ENCODE measurements around the gene PARP6. TPM values are rescaled to one million over a fixed set of nuclear protein-coding genes. Genes with fewer than 3 reads are reported as not detected.

Gene PARP6
- total and polyA plus RNA-seq, 4 donors, result 33.7 to 73.9 (median 59.9) TPM

- H3K27ac ChIP-seq (ENCODE audit: low read depth in 1 of 2, low read length in 1 of 2), result peak overlapping the region; percentile 92 to 97
- TF ChIP-seq, protein P1, sequence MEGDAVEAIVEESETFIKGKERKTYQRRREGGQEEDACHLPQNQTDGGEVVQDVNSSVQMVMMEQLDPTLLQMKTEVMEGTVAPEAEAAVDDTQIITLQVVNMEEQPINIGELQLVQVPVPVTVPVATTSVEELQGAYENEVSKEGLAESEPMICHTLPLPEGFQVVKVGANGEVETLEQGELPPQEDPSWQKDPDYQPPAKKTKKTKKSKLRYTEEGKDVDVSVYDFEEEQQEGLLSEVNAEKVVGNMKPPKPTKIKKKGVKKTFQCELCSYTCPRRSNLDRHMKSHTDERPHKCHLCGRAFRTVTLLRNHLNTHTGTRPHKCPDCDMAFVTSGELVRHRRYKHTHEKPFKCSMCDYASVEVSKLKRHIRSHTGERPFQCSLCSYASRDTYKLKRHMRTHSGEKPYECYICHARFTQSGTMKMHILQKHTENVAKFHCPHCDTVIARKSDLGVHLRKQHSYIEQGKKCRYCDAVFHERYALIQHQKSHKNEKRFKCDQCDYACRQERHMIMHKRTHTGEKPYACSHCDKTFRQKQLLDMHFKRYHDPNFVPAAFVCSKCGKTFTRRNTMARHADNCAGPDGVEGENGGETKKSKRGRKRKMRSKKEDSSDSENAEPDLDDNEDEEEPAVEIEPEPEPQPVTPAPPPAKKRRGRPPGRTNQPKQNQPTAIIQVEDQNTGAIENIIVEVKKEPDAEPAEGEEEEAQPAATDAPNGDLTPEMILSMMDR (IDR thresholded peaks at IDR 0.05; ENCODE audit: control extremely low read depth, extremely low read depth), result no peak
- no peaks in the 10 kb centered on the region for H3K9me3 ChIP-seq (ENCODE audit: control insufficient read depth in 4 of 4, insufficient read depth in 3 of 4, low read length in 3 of 4)
- peaks cover 2 to 14% (median 5%) of the 10 kb centered on the region in 4 donors for H3K36me3 ChIP-seq (ENCODE audit: control insufficient read depth in 4 of 4, insufficient read depth in 4 of 4, low read length in 4 of 4)
- no peaks in the 10 kb centered on the region for H3K27me3 ChIP-seq (ENCODE audit: control insufficient read depth in 3 of 3, insufficient read depth in 3 of 3, low read length in 2 of 3)
- peak overlapping the region; percentile 84 for H3K4me3 ChIP-seq
- peaks cover 0 to 18% (median 6%) of the 10 kb centered on the region in 5 donors for H3K4me1 ChIP-seq (ENCODE audit: control insufficient read depth in 5 of 5, insufficient read depth in 5 of 5, low read length in 5 of 5)
- WGBS, 2 donors, result 3 to 5% methylated on average over 12 to 13 of the region's 13 CpGs
- H3K9ac ChIP-seq (ENCODE audit: insufficient read depth in 1 of 2, low read length in 2 of 2), result peak overlapping the region; percentile 54 to 89
- peak; percentile 3 for ATAC-seq (ENCODE audit: insufficient read depth, low FRiP score)
- DNase-seq, result peak in 2 of 3 donors; percentile 16 to 25
Observed at GRCh38 chr15:72271895-72272212, 500 bp downstream of the PARP6 start.

- Histone ChIP-seq H3K27ac (ENCODE audit: low read depth in 1 of 2, low read length in 1 of 2) (no peak overlapping the region), H3K4me1 (ENCODE audit: control insufficient read depth in 5 of 5, insufficient read depth in 5 of 5, low read length in 5 of 5) (peaks cover 0 to 18% (median 6%) of the 10 kb centered on the region in 5 donors), H3K27me3 (ENCODE audit: control insufficient read depth in 3 of 3, insufficient read depth in 3 of 3, low read length in 2 of 3) (no peaks in the 10 kb centered on the region), H3K4me3 (no peak overlapping the region), H3K9ac (ENCODE audit: insufficient read depth in 1 of 2, low read length in 2 of 2) (peak overlapping the region in 1 of 2 donors; percentile 54), H3K36me3 (ENCODE audit: control insufficient read depth in 4 of 4, insufficient read depth in 4 of 4, low read length in 4 of 4) (peaks cover 8 to 20% (median 11%) of the 10 kb centered on the region in 4 donors), H3K9me3 (ENCODE audit: control insufficient read depth in 4 of 4, insufficient read depth in 3 of 4, low read length in 3 of 4) (no peaks in the 10 kb centered on the region)
- ATAC-seq (ENCODE audit: insufficient read depth, low FRiP score), result no peak
- TF ChIP-seq, protein P1 (IDR thresholded peaks at IDR 0.05; ENCODE audit: control extremely low read depth, extremely low read depth), result no peak
- DNase-seq, result no peak
- 81 to 87% methylated on average over 4 of the region's 4 CpGs for WGBS, 2 donors
Observed at GRCh38 chr15:72271221-72271620, 1.1 kb downstream of the PARP6 start.

DNA sequence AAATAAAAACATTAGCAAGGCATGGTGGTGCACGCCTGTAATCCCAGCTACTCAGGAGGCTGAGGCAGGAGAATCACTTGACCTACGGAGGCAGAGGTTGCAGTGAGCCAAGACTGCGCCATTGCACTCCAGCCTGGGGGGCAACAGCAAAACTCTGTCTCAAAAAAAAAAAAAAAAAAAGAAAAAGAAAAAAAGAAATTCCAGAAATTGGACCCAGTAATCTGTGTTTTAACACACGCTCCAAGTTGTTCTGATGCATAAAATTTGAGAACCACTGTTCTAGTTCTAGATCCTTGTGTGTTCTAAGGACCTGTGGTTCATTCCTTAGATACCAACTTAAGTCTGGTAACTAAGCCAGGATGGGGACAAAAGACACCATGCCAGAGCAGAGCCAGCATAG, 2.6 kb downstream of the PARP6 start:
- Histone ChIP-seq H3K4me3 (no peak overlapping the region), H3K27ac (ENCODE audit: low read depth in 1 of 2, low read length in 1 of 2) (no peak overlapping the region), H3K36me3 (ENCODE audit: control insufficient read depth in 4 of 4, insufficient read depth in 4 of 4, low read length in 4 of 4) (peaks cover 21 to 32% (median 23%) of the 10 kb centered on the region in 4 donors), H3K9ac (ENCODE audit: insufficient read depth in 1 of 2, low read length in 2 of 2) (no peak overlapping the region), H3K9me3 (ENCODE audit: control insufficient read depth in 4 of 4, insufficient read depth in 3 of 4, low read length in 3 of 4) (no peaks in the 10 kb centered on the region), H3K4me1 (ENCODE audit: control insufficient read depth in 5 of 5, insufficient read depth in 5 of 5, low read length in 5 of 5) (peaks cover 0 to 18% (median 6%) of the 10 kb centered on the region in 5 donors), H3K27me3 (ENCODE audit: control insufficient read depth in 3 of 3, insufficient read depth in 3 of 3, low read length in 2 of 3) (no peaks in the 10 kb centered on the region)
- 95 to 97% methylated on average over 4 of the region's 4 CpGs for WGBS, 2 donors
- ATAC-seq (ENCODE audit: insufficient read depth, low FRiP score) (no peak), DNase-seq (no peak)
- TF ChIP-seq, protein P1 (IDR thresholded peaks at IDR 0.05; ENCODE audit: control extremely low read depth, extremely low read depth), result no peak

- H3K36me3 ChIP-seq (ENCODE audit: control insufficient read depth in 4 of 4, insufficient read depth in 4 of 4, low read length in 4 of 4), result peaks cover 41 to 76% (median 61%) of the 10 kb centered on the region in 4 donors
- DNase-seq (no peak), ATAC-seq (ENCODE audit: insufficient read depth, low FRiP score) (no peak)
- no peak overlapping the region for H3K4me3 ChIP-seq
- no peaks in the 10 kb centered on the region for H3K4me1 ChIP-seq (ENCODE audit: control insufficient read depth in 5 of 5, insufficient read depth in 5 of 5, low read length in 5 of 5)
- H3K9me3 ChIP-seq (ENCODE audit: control insufficient read depth in 4 of 4, insufficient read depth in 3 of 4, low read length in 3 of 4), result no peaks in the 10 kb centered on the region
- H3K27ac ChIP-seq (ENCODE audit: low read depth in 1 of 2, low read length in 1 of 2), result no peak overlapping the region
- WGBS, 2 donors, result 86 to 88% methylated on average over 5 of the region's 5 CpGs
- H3K27me3 ChIP-seq (ENCODE audit: control insufficient read depth in 3 of 3, insufficient read depth in 3 of 3, low read length in 2 of 3), result no peaks in the 10 kb centered on the region
- TF ChIP-seq, protein P1 (IDR thresholded peaks at IDR 0.05; ENCODE audit: control extremely low read depth, extremely low read depth), result no peak
- no peak overlapping the region for H3K9ac ChIP-seq (ENCODE audit: insufficient read depth in 1 of 2, low read length in 2 of 2)
Observed at GRCh38 chr15:72265031-72265430, 7.3 kb downstream of the PARP6 start.
